H9 (cell line): ENCODE results near the gene PDCD1. TPM values are rescaled to one million over a fixed set of nuclear protein-coding genes. Genes with fewer than 3 reads are reported as not detected.

Experiments used
- DNase-seq: peaks from one replicate; pipeline ENCODE4 v3.0.0-alpha.2; 2017
- H2AFZ ChIP-seq: one replicate; pipeline ENCODE4 v1.6.1; 2013; ENCODE audit warnings: mild to moderate bottlenecking, low read length, control low read depth, moderate library complexity
- H2AK5ac ChIP-seq: 2 replicates; pipeline ENCODE4 v1.6.1; 2013; ENCODE audit warnings: low read length, control low read depth, mixed read lengths; ENCODE audit not compliant: insufficient read length
- H2BK120ac ChIP-seq: one replicate; pipeline ENCODE4 v1.6.1; 2013; ENCODE audit warnings: low read depth, mild to moderate bottlenecking, low read length, control low read depth, inconsistent platforms; ENCODE audit not compliant: poor library complexity, severe bottlenecking
- H2BK12ac ChIP-seq: 2 replicates; pipeline ENCODE4 v1.6.1; 2013; ENCODE audit warnings: low read length, control low read depth, mixed read lengths, low read depth; ENCODE audit not compliant: insufficient read length
- H2BK15ac ChIP-seq: 2 replicates; pipeline ENCODE4 v1.6.1; 2013; ENCODE audit warnings: low read depth, low read length, control low read depth
- H2BK20ac ChIP-seq: one replicate; pipeline ENCODE4 v1.6.1; 2013; ENCODE audit warnings: low read depth, mild to moderate bottlenecking, low read length, control low read depth, inconsistent platforms; ENCODE audit not compliant: poor library complexity, severe bottlenecking
- H2BK5ac ChIP-seq: 2 replicates; pipeline ENCODE4 v1.6.1; 2013; ENCODE audit warnings: low read length, control low read depth, mixed read lengths; ENCODE audit not compliant: insufficient read length
- H3K14ac ChIP-seq: 2 replicates; pipeline ENCODE4 v1.6.1; 2013; ENCODE audit warnings: low read length, control low read depth; ENCODE audit not compliant: insufficient read depth
- H3K18ac ChIP-seq: 2 replicates; pipeline ENCODE4 v1.6.1; 2013; ENCODE audit warnings: low read depth, mild to moderate bottlenecking, mixed read lengths, low read length, control low read depth; ENCODE audit not compliant: insufficient read length
- H3K23ac ChIP-seq: 2 replicates; pipeline ENCODE4 v1.6.1; 2013; ENCODE audit warnings: low read length, control low read depth, mixed read lengths, low read depth; ENCODE audit not compliant: insufficient read length
- H3K23me2 ChIP-seq: 2 replicates; pipeline ENCODE4 v1.6.1; 2013; ENCODE audit warnings: low read depth, mild to moderate bottlenecking, mixed read lengths, low read length, control low read depth; ENCODE audit not compliant: insufficient read length, poor library complexity, severe bottlenecking
- H3K27ac ChIP-seq: 2 replicates; pipeline ENCODE4 v1.5.1; 2013; ENCODE audit warnings: low read length, control low read depth, mixed read lengths, low read depth; ENCODE audit not compliant: insufficient read length
- H3K27me3 ChIP-seq: 2 replicates; pipeline ENCODE4 v1.6.1; 2013; ENCODE audit warnings: low read length, control low read depth, inconsistent platforms; ENCODE audit not compliant: insufficient read depth
- H3K4ac ChIP-seq: 2 replicates; pipeline ENCODE4 v1.6.1; 2013; ENCODE audit warnings: low read depth, mild to moderate bottlenecking, control low read depth, inconsistent platforms, low read length, moderate library complexity
- H3K4me1 ChIP-seq: 2 replicates; pipeline ENCODE4 v1.6.1; 2013; ENCODE audit warnings: low read length, control low read depth, inconsistent platforms; ENCODE audit not compliant: insufficient read depth
- H3K4me2 ChIP-seq: 2 replicates; pipeline ENCODE4 v1.6.1; 2013; ENCODE audit warnings: low read length, control low read depth, mixed read lengths; ENCODE audit not compliant: insufficient read length, insufficient read depth
- H3K56ac ChIP-seq: 2 replicates; pipeline ENCODE4 v1.6.1; 2013; ENCODE audit warnings: low read depth, mild to moderate bottlenecking, mixed read lengths, low read length, control low read depth; ENCODE audit not compliant: insufficient read length
- H3K79me1 ChIP-seq: 2 replicates; pipeline ENCODE4 v1.6.1; 2013; ENCODE audit warnings: low read depth, mild to moderate bottlenecking, moderate library complexity, low read length, control low read depth, inconsistent platforms; ENCODE audit not compliant: insufficient read depth, poor library complexity, severe bottlenecking
- H3K79me2 ChIP-seq: 2 replicates; pipeline ENCODE4 v1.6.1; 2013; ENCODE audit warnings: low read length, control low read depth, inconsistent platforms; ENCODE audit not compliant: insufficient read depth
- H3K9ac ChIP-seq: 2 replicates; pipeline ENCODE4 v1.6.1; 2013; ENCODE audit warnings: low read length, control low read depth, mixed read lengths; ENCODE audit not compliant: insufficient read length; ENCODE audit errors: extremely low read depth
- H3K9me3 ChIP-seq: one replicate; pipeline ENCODE4 v1.6.1; 2013; ENCODE audit warnings: low read depth, low read length, inconsistent platforms; ENCODE audit not compliant: control insufficient read depth
- H3T11ph ChIP-seq: one replicate; pipeline ENCODE4 v1.6.1; 2013; ENCODE audit warnings: mild to moderate bottlenecking, low read length, control low read depth, inconsistent platforms
- H4K20me1 ChIP-seq: one replicate; pipeline ENCODE4 v1.6.1; 2013; ENCODE audit not compliant: control insufficient read depth, insufficient read length, insufficient read depth
- H4K5ac ChIP-seq: 2 replicates; pipeline ENCODE4 v1.6.1; 2013; ENCODE audit warnings: low read depth, mild to moderate bottlenecking, mixed read lengths, low read length, control low read depth; ENCODE audit not compliant: insufficient read length
- H4K8ac ChIP-seq: replicated peaks from 2 replicates; pipeline ENCODE4 v1.6.1; 2013; ENCODE audit warnings: low read length, control low read depth, mixed read lengths, low read depth; ENCODE audit not compliant: insufficient read length
- H4K91ac ChIP-seq: 2 replicates; pipeline ENCODE4 v1.6.1; 2013; ENCODE audit warnings: low read depth, mild to moderate bottlenecking, moderate library complexity, mixed read lengths, low read length, control low read depth; ENCODE audit not compliant: insufficient read length
- H3K27ac Mint-ChIP-seq, 3 experiments: 2 replicates in 2 of 3; 3 replicates in 1 of 3; pipeline ENCODE4 v1.8.0; 2020 to 2021; ENCODE audit warnings: mixed read lengths in 3 of 3, mild to moderate bottlenecking in 1 of 3, moderate library complexity in 1 of 3
- H3K27me3 Mint-ChIP-seq: 2 replicates; pipeline ENCODE4 v1.8.0; 2021; ENCODE audit warnings: low read depth, mild to moderate bottlenecking, moderate library complexity, mixed read lengths
- H3K36me3 Mint-ChIP-seq, 3 experiments: 2 replicates in 2 of 3; 3 replicates in 1 of 3; pipeline ENCODE4 v1.8.0; 2020 to 2021; ENCODE audit warnings: low read depth in 3 of 3, mixed read lengths in 3 of 3; ENCODE audit not compliant: insufficient read depth in 1 of 3
- H3K4me1 Mint-ChIP-seq, 2 experiments: 2 replicates each; pipeline ENCODE4 v1.8.0; 2020; ENCODE audit warnings: mixed read lengths in 2 of 2
- H3K4me3 Mint-ChIP-seq, 2 experiments: 2 replicates in 1 of 2; 3 replicates in 1 of 2; pipeline ENCODE4 v1.8.0; 2020 to 2021; ENCODE audit warnings: mild to moderate bottlenecking in 2 of 2, mixed read lengths in 2 of 2, moderate library complexity in 1 of 2
- H3K9me3 Mint-ChIP-seq, 2 experiments: 2 replicates in 1 of 2; 3 replicates in 1 of 2; pipeline ENCODE4 v1.8.0; 2020; ENCODE audit warnings: mild to moderate bottlenecking in 2 of 2, mixed read lengths in 2 of 2, moderate library complexity in 1 of 2
- CTCF ChIP-seq: fragments of 200-600 bp; sonication (generic); conservative IDR thresholded peaks from 3 replicates; pipeline ENCODE4 v1.8.0; 2021; ENCODE audit warnings: antibody characterized with exemption, mild to moderate bottlenecking
- WGBS: extraction: QIAGEN DNeasy Blood & Tissue Kit; methylation state at CpG from one replicate; pipeline ENCODE4 v1.1.7; 2013; ENCODE audit warnings: missing lambda C conversion rate, low lambda C conversion rate, mixed read lengths; ENCODE audit not compliant: insufficient read length; ENCODE audit errors: extremely low coverage; 5-methylcytosine and 5-hydroxymethylcytosine counted together
- total RNA-seq: library from RNA; stranded (reverse); gene quantifications from 2 replicates; pipeline ENCODE4 v1.2.1, GENCODE V29; 2021

The PDCD1 gene
- total RNA-seq, 1 experiment from 2014 or later, result 1.6 TPM

GRCh38 chr2:241852116-241852980 is 6.3 kb downstream of the PDCD1 start:
- peak; percentile 22 for DNase-seq
- H2BK120ac ChIP-seq, result no peak overlapping the region
- no peaks in the 10 kb centered on the region for H3K79me2 ChIP-seq
- no peak overlapping the region for H4K5ac ChIP-seq
- H3K4me1 Mint-ChIP-seq, result no peaks in the 10 kb centered on the region
- no peaks in the 10 kb centered on the region for H3K23me2 ChIP-seq
- H3K27ac ChIP-seq, result no peak overlapping the region
- no peaks in the 10 kb centered on the region for H3K36me3 Mint-ChIP-seq
- H3K4me1 ChIP-seq, result no peaks in the 10 kb centered on the region
- H3K14ac ChIP-seq, result no peak overlapping the region; the same call in 1 of the 2 replicates
- H3K9me3 Mint-ChIP-seq, result no peaks in the 10 kb centered on the region
- no peak overlapping the region for H2BK20ac ChIP-seq
- H4K8ac ChIP-seq, result no peak overlapping the region
- no peak overlapping the region for H2BK12ac ChIP-seq
- no peaks in the 10 kb centered on the region for H3K27me3 ChIP-seq
- no peak overlapping the region for H2BK15ac ChIP-seq
- no peak overlapping the region for H3K4me3 Mint-ChIP-seq
- H3K9ac ChIP-seq, result no peak overlapping the region
- no peak overlapping the region for H2AK5ac ChIP-seq
- H3T11ph ChIP-seq, result no peak overlapping the region
- no peak overlapping the region for H4K91ac ChIP-seq
- no peak overlapping the region for H3K27ac Mint-ChIP-seq
- no peak overlapping the region for H2BK5ac ChIP-seq
- H4K20me1 ChIP-seq, result no peaks in the 10 kb centered on the region
- no CpG with 5 or more reads among the region's 39 CpGs for WGBS
- no peak overlapping the region for H2AFZ ChIP-seq
- peaks cover 3% of the 10 kb centered on the region for H3K27me3 Mint-ChIP-seq
- no peak overlapping the region for H3K4me2 ChIP-seq
- no peak overlapping the region for H3K56ac ChIP-seq
- H3K79me1 ChIP-seq, result no peaks in the 10 kb centered on the region
- no peak for TF ChIP-seq CTCF
- no peak overlapping the region for H3K18ac ChIP-seq
- no peak overlapping the region for H3K4ac ChIP-seq
- no peak overlapping the region for H3K23ac ChIP-seq
- H3K9me3 ChIP-seq, result no peaks in the 10 kb centered on the region
